ENCODE measurements around the gene HOMEZ.
"Not testable (repeated sequence)": the region's sequence is repeated elsewhere in the genome, so short reads cannot be mapped to it uniquely, and the experiment has no call there.

The HOMEZ gene

GRCh38 chr14:23275412-23275811 lies 10.5 kb downstream of the HOMEZ start:
- DNase-seq: no peak

GRCh38 chr14:23269193-23269592 lies 16.7 kb downstream of the HOMEZ start:
- DNase-seq: no peak

DNA sequence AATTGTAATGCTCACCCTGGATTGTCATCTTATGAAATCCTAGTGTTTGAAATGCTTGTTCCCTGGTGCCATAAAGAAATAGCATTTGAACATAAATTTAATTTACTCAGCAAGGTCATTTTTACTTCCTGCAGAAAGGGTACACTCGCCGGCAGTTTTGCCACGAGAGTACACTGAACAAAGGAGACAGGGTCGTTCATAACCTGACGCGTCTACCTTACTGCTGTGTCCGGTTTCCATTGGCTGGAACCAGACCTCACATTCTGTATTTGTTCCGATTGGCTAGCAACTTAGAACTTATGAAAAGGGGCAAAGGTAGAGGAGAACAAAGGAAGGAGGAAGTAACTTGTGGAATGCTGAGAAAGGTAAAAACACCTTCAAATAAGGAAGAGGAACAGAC lies 25.1 kb downstream of the HOMEZ start:
- not testable (repeated sequence) for DNase-seq

GRCh38 chr14:23259426-23259825 lies 26.5 kb downstream of the HOMEZ start:
- no peak for DNase-seq

- DNase-seq: no peak
Observed at GRCh38 chr14:23258256-23258655, 27.7 kb downstream of the HOMEZ start.

DNA sequence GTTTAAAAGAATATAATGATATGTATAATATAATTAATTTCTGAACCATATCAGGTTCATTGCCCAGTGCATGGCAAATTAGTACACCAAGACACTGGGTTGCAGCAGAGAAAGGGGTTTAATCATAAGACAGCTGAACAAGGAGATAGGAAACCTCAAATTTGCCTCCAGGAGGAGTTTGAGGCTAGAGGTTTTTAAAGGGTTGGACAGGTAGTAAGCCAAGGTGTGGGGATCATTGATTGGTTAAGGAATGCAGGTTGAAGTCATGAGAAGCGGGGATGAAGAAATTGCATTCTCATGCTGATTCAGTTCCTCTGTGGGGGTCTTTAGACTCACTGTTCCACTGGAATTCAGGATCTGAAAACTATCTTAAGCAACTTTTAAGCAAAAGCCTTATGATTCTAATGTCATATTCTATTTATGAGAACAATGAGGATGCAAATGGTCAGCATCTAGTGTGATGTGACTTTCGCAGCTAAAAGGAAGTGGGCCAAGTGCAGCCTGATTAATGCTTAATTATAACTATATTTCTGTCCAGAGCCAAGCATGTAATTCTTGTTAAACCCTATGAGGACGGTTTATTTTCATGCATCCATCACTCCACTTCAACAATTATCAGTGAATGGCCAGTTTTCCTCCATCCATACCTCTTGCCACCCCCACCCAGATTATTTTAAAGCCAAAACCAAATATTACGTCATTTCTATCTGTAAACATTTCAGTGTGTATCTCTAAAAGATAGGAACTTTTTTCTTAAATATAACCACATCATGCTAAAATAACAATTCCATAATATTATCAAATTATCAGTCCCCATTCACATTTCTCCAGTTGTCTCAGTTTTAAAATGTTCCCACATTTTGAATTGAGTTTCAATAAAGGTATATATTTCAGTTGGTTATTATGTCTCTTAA lies 33.3 kb downstream of the HOMEZ start:
- peak; percentile 25 for DNase-seq

DNA sequence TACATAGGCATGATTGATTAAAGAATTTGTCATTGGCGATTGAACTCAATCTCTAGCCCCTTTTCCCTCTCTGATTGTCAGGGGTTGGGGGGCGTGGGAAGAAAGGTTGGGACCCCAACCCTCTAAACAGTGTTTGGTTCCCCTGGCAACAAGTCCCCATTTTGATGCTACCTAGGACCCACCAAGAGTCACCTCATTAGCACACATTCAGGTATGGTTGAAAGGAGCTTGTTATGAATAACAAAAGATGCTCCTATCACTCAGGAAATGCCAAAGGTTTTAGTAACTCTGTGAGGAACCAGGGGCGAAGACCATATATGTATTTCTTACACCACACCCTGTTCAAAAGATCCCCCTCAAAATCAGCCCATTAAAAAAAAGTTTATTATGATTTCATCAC lies 33.9 kb downstream of the HOMEZ start:
- peak; percentile 23 for DNase-seq

DNA sequence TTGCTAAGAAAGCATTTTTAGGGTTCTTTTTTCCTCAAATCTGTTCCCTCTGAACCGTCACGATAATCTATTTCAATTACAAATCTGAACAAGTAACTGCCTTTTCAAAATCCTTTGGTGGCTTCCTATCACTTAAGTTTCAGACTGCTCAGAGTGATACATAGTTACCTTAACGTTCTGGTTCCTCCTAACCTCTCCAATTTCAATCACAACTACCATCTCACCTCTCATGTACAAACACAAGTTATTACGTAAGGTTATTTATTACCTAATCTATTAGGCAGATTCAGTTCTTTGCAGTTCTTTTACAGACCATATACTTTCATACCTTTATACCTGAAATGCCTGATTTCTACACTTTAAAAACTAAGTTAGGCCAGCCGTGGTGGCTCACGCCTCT lies 36.1 kb downstream of the HOMEZ start:
- DNase-seq: no peak

- no peak for DNase-seq
Observed at GRCh38 chr14:23248601-23249000, 37.3 kb downstream of the HOMEZ start.

DNA sequence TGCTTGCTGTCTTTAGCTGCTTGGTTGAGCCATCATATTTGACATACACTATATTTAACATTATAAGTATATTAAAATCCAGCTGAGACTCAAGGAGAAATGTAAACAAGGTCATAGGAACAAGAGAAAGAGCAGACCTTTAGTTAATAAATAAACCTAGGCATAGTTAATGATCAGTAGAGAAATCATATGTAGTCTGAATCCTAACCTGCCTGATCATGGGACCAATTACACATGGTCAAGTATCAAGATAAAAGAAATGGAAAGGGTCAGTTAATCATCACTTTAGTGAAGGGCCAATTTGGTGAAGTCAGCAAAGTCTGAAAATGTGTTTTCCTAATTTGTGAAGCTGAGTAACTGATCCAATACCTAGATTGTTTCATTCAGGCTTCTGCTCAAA lies 40.6 kb downstream of the HOMEZ start:
- DNase-seq: no peak

DNA sequence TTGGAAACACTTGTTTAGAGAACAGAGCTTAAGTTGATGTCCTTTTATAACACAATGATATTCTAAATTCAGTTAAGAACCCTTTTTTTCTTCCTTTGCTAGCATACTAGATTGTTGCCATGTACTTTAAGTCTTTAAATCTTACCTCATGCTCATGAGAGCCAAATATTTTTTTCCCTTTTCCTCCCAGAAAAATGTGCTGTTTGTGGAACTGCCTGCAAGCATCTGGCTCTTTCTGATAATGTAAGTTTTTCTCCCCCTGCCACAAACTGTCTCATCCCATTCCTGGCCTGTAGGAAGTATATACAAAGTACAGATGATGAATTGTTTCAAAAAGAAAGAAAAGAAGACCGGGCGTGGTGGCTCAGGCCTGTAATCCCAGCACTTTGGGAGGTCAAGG lies 42.9 kb downstream of the HOMEZ start:
- no peak for DNase-seq

DNA sequence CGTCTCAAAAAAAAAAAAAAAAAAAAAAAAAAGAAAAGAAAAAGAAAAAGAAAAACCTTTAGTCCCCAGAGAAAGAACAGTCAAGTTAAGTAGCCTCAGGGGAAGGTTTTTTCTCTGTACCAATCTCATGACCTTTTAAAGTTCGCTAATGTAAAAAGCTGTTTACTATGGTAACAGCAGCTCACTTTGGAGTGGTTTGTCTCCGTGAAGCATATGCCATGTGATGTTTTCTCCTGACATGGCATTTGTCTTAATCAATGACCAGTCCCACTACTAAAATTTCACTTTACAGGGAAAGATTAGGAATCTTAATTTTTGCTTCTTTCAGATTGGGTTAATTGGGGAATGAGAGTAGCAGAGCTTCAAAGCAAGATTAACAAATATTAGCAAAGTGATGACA lies 43.9 kb downstream of the HOMEZ start:
- no peak for DNase-seq

- not testable (repeated sequence) for DNase-seq
Observed at GRCh38 chr14:23241061-23241715, 44.7 kb downstream of the HOMEZ start.

- DNase-seq: no peak
Observed at GRCh38 chr14:23240661-23241060, 45.3 kb downstream of the HOMEZ start.

- DNase-seq: peak; percentile 81
Observed at GRCh38 chr14:23237772-23238594, 47.9 kb downstream of the HOMEZ start, which contains the start of gene RNF212B. Gene RNF212B (plus strand): TSS chr14:23237936. CDS start chr14:23240346, 2,410 bp downstream.

DNA sequence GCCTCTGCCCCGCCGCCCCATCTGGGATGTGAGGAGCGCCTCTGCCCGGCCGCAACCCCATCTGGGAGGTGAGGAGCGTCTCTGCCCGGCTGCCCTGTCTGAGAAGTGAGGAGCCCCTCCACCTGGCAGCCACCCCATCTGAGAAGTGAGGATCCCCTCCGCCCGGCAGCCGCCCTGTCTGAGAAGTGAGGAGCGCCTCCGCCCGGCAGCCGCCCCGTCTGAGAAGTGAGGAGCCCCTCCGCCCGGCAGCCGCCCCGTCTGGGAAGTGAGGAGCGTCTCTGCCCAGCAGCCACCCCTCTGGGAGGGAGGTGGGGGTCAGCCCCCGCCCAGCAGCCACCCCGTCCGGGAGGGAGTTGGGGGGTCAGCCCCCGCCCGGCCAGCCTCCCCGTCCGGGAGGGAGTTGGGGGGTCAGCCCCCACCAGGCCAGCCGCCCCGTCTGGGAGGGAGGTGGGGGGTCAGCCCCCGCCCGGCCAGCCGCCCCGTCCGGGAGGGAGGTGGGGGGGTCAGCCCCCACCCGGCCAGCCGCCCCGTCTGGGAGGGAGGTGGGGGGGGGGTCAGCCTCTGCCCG lies 53.6 kb downstream of the HOMEZ start:
- DNase-seq: not testable (repeated sequence)

DNA sequence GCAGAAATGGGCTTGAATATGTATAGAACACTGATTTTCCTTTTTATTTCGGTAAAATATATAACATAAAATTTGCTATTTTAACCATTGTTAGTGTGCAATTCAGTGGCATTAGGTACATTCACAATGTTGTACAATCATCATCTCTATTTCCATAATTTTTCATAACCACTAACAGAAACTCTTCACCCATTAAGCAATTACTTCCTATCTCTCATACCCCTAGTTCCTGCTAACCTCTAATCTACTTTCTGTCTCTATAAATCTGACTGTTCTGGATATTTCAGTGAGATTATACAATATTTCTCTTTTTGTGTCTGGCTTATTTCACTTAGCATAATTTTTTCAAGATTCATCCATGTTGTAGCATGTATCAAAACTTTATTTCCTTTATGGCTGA lies 57.1 kb downstream of the HOMEZ start:
- no peak for DNase-seq

DNA sequence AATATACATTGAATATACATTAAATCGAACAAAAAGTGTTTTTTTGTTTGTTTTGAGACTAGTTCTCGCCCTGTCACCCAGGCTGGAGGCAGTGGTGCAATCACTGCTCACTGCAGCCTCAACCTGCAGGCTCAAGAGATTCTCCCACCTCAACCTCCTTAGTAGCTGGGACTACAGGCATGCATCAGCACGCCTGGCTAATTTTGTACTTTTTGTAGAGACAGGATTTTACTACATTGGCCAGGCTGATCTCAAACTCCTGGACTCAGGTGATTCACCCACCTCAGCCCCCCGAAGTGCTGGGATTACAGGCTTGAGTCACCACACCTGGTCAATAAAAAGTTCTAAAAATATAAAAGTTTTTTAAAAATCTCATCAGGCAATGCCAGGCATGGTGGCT lies 58.4 kb downstream of the HOMEZ start:
- no peak for DNase-seq

DNA sequence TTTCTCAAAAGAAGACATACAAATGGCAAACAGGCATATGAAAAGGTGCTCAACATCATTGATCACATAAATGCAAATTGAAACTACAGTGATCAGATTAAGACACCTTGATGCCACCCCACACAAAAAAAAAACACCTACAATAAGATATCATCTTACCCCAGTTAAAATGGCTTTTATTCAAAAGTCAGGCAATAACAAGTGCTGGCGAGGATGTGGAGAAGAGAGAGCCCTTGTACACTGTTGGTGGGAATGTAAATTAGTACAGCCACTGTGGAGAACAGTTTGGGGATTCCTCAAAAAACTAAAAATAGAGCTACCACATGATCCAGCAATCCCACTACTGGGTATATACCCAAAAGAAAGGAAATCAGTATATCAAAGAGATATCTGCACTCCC lies 61.0 kb downstream of the HOMEZ start:
- DNase-seq: not testable (repeated sequence)

Measured in NCI-H226 (cell line).